SK-N-SH (cell line): Measurements from ENCODE around the gene ADGRL3.

Experiments
- EZH2phosphoT487 ChIP-seq: fragments of 200-600 bp; sonication (generic); IDR thresholded peaks from 2 replicates; pipeline ENCODE4 v1.6.1; 2017; ENCODE audit warnings: low read depth, mixed run types, mild to moderate bottlenecking, antibody characterized with exemption, moderate library complexity, borderline replicate concordance
- GABPA ChIP-seq: IDR thresholded peaks from 2 replicates; pipeline ENCODE4 v1.4.0; 2012; ENCODE audit warnings: low read depth, mild to moderate bottlenecking
- MXI1 ChIP-seq: IDR thresholded peaks from 2 replicates; pipeline ENCODE4 v1.6.1; 2012; ENCODE audit warnings: mild to moderate bottlenecking, low read depth, low read length, improper control_type of control experiment
- RAD21 ChIP-seq: IDR thresholded peaks from 2 replicates; pipeline ENCODE4 v1.6.1; 2012; ENCODE audit warnings: mild to moderate bottlenecking, low read length
- TF ChIP-seq, protein P1 (sequence below): fragments of 200-600 bp; sonication (generic); IDR thresholded peaks from 2 replicates; pipeline ENCODE4 v1.6.1; 2017; ENCODE audit warnings: antibody characterized with exemption, mild to moderate bottlenecking, moderate library complexity
- TF ChIP-seq, protein P2 (sequence below): fragments of 150-350 bp; IDR thresholded peaks from 2 replicates; pipeline ENCODE4 v1.6.1; 2016; ENCODE audit warnings: mild to moderate bottlenecking, low read depth, low read length
- TF ChIP-seq, protein P3 (sequence below): IDR thresholded peaks from 2 replicates; pipeline ENCODE4 v1.4.0; 2012; ENCODE audit warnings: low read depth
- TF ChIP-seq, protein P4 (sequence below): IDR thresholded peaks from 2 replicates; pipeline ENCODE4 v1.4.0; 2012; ENCODE audit warnings: low read depth, borderline replicate concordance

DNA sequence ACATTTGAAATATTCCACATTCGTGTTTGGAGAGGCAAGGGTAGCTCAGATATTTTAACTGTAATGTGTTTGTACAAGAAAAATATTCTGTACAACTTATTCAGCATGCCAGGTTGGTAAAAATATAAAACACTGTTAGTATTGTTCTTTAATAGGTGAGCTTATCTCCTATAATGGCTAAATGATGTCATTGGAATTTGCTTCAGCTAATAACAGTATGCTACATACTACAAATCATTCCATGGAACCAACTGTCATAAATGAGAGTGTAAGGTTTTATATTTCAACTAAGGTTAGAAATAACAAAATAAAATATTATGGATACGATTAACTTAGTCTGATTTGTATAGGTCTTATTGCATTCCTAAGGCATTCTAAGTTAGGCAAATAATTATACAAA is 206.6 kb downstream of the ADGRL3 start:
- TF ChIP-seq, protein P1, sequence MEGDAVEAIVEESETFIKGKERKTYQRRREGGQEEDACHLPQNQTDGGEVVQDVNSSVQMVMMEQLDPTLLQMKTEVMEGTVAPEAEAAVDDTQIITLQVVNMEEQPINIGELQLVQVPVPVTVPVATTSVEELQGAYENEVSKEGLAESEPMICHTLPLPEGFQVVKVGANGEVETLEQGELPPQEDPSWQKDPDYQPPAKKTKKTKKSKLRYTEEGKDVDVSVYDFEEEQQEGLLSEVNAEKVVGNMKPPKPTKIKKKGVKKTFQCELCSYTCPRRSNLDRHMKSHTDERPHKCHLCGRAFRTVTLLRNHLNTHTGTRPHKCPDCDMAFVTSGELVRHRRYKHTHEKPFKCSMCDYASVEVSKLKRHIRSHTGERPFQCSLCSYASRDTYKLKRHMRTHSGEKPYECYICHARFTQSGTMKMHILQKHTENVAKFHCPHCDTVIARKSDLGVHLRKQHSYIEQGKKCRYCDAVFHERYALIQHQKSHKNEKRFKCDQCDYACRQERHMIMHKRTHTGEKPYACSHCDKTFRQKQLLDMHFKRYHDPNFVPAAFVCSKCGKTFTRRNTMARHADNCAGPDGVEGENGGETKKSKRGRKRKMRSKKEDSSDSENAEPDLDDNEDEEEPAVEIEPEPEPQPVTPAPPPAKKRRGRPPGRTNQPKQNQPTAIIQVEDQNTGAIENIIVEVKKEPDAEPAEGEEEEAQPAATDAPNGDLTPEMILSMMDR: no peak
- TF ChIP-seq RAD21 (no peak), GABPA (no peak), MXI1 (no peak), EZH2phosphoT487 (no peak)
- TF ChIP-seq, protein P2, sequence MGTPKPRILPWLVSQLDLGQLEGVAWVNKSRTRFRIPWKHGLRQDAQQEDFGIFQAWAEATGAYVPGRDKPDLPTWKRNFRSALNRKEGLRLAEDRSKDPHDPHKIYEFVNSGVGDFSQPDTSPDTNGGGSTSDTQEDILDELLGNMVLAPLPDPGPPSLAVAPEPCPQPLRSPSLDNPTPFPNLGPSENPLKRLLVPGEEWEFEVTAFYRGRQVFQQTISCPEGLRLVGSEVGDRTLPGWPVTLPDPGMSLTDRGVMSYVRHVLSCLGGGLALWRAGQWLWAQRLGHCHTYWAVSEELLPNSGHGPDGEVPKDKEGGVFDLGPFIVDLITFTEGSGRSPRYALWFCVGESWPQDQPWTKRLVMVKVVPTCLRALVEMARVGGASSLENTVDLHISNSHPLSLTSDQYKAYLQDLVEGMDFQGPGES: no peak
- TF ChIP-seq, protein P3, sequence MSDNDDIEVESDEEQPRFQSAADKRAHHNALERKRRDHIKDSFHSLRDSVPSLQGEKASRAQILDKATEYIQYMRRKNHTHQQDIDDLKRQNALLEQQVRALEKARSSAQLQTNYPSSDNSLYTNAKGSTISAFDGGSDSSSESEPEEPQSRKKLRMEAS: no peak
- TF ChIP-seq, protein P4, sequence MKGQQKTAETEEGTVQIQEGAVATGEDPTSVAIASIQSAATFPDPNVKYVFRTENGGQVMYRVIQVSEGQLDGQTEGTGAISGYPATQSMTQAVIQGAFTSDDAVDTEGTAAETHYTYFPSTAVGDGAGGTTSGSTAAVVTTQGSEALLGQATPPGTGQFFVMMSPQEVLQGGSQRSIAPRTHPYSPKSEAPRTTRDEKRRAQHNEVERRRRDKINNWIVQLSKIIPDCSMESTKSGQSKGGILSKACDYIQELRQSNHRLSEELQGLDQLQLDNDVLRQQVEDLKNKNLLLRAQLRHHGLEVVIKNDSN: no peak
